SK-N-MC (cell line): Measurements from ENCODE around the gene HAUS5.

ENCODE experiments used
- EZH2 ChIP-seq: fragments of 200-600 bp; sonication (generic); IDR thresholded peaks from one replicate; pipeline ENCODE4 v1.6.1; 2017; ENCODE audit warnings: antibody characterized with exemption
- POLR2AphosphoS5 ChIP-seq: IDR thresholded peaks from 2 replicates; pipeline ENCODE4 v1.6.1; 2012; ENCODE audit warnings: mild to moderate bottlenecking, low read depth, low read length, borderline replicate concordance

DNA sequence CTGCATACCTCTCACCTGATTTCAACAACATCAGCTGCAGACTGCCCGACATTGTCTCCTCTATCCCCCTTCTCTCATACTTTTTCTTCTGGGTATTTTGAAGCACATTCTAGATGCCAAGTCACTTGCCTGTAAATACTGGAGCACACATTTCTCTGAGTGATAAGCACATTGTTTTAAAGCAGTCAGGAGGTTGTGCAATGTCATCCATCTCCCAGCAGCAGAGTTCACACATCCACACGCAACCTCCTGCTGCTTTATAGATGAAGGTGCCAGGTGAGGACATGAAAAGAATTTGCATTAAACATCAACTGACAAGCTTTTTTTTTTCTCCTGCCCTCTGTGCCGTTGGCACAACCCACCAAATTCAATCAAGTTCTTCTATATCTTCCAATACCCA, 59.3 kb downstream of the HAUS5 start:
- TF ChIP-seq EZH2 = no peak
- no peak for TF ChIP-seq POLR2AphosphoS5
